Thyroid gland (tissue), 4 donors: ENCODE data around the gene KCTD4. TPM values are rescaled to one million over a fixed set of nuclear protein-coding genes. Genes with fewer than 3 reads are reported as not detected.

Experiments used
- DNase-seq, 2 donors: peaks; one replicate each; pipeline ENCODE4 v3.0.0-alpha.2; 2019
- H3K27ac ChIP-seq, 3 donors: fragments of 200-600 bp; sonication (generic); 1 replicate in 2 of 3; 2 replicates in 1 of 3; pipeline ENCODE4 v1.5.1; 2016 to 2019; ENCODE audit warnings: mild to moderate bottlenecking in 1 of 3, moderate library complexity in 1 of 3
- H3K27me3 ChIP-seq: fragments of 200-600 bp; sonication (generic); one replicate; pipeline ENCODE4 v1.5.1; 2019
- H3K36me3 ChIP-seq, 2 donors: fragments of 200-600 bp; sonication (generic); one replicate each; pipeline ENCODE4 v1.5.1; 2016 to 2019
- H3K4me1 ChIP-seq, 2 donors: fragments of 200-600 bp; sonication (generic); one replicate each; pipeline ENCODE4 v1.5.1; 2017 to 2019
- H3K4me3 ChIP-seq, 3 donors: fragments of 200-600 bp; sonication (generic); replicated peaks in 1 of 3; 1 replicate in 2 of 3; 2 replicates in 1 of 3; pipeline ENCODE4 v1.5.1; 2016; ENCODE audit warnings: mild to moderate bottlenecking in 1 of 3
- H3K9me3 ChIP-seq: fragments of 200-600 bp; sonication (generic); one replicate; pipeline ENCODE4 v1.5.1; 2017
- CTCF ChIP-seq, 6 experiments: fragments of 200-600 bp in 3 of 6; fragments of 450-650 bp in 3 of 6; sonication (generic) in 3 of 6; IDR thresholded peaks; one replicate each; pipeline ENCODE4 v1.5.1; 2016 to 2019; ENCODE audit warnings: antibody characterized with exemption in 6 of 6, mild to moderate bottlenecking in 2 of 6, inconsistent platforms in 1 of 6, moderate library complexity in 1 of 6
- POLR2A ChIP-seq, 2 donors: fragments of 450-650 bp; IDR thresholded peaks; one replicate each; pipeline ENCODE4 v1.6.1; 2017; ENCODE audit warnings: antibody characterized with exemption in 2 of 2, mild to moderate bottlenecking in 2 of 2, moderate library complexity in 1 of 2
- WGBS, 2 donors: methylation state at CpG; one replicate each; pipeline ENCODE4 v1.1.5; 2017; 5-methylcytosine and 5-hydroxymethylcytosine counted together
- intact Hi-C: fragments of 100-400 bp; cut with DNase I; formaldehyde crosslinking; loops from one replicate; pipeline ENCODE4 v1.15.1; 2023
- total RNA-seq, 4 donors: library from RNA; depleted of rRNA; stranded (reverse); fragments of >200 nt; gene quantifications; one replicate each; pipeline ENCODE4 v1.2.3, GENCODE V29; 2016

Gene KCTD4
- total RNA-seq, 4 donors from 2014 or later, result 0.11 TPM; not detected in 3

GRCh38 chr13:45198924-45199323 is 1.9 kb downstream of the KCTD4 start:
- Histone ChIP-seq H3K9me3 (no peaks in the 10 kb centered on the region), H3K4me3 (no peak overlapping the region), H3K27me3 (no peaks in the 10 kb centered on the region), H3K4me1 (peaks cover 13 to 17% of the 10 kb centered on the region in 2 donors), H3K36me3 (no peaks in the 10 kb centered on the region), H3K27ac (no peak overlapping the region)
- WGBS, 2 donors, result 87 to 93% methylated on average over 3 of the region's 3 CpGs
- intact Hi-C loops, result no loop called here
- TF ChIP-seq POLR2A (IDR thresholded peaks at IDR 0.05) (no peak), CTCF (IDR thresholded peaks at IDR 0.05) (no peak)
- DNase-seq, result no peak

DNA sequence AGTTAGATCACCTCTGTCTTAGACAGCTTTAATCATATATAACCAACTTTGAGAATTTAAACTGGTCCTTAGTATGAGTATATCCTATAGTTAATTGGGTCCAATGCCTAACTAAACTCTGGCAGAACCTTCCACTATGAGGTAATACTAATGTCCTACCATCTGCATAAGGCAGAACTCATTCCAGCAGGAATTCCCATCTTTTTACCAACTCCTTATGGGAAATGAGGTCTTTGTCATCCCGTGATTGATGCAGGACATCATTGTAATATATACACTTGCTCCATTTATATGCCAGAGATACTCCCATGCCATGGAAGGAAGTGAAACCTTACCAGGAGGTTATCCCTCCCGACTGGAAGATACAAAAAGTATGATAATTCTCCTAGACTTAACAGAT is 2.8 kb downstream of the KCTD4 start:
- H3K4me1 ChIP-seq, result peaks cover 13 to 17% of the 10 kb centered on the region in 2 donors
- no peak overlapping the region for H3K27ac ChIP-seq
- H3K27me3 ChIP-seq, result no peaks in the 10 kb centered on the region
- 94% methylated on average over 2 of the region's 2 CpGs for WGBS, 2 donors
- TF ChIP-seq CTCF (IDR thresholded peaks at IDR 0.05) (no peak), POLR2A (IDR thresholded peaks at IDR 0.05) (no peak)
- no peak overlapping the region for H3K4me3 ChIP-seq
- no peaks in the 10 kb centered on the region for H3K36me3 ChIP-seq
- H3K9me3 ChIP-seq, result no peaks in the 10 kb centered on the region
- DNase-seq, result no peak
- intact Hi-C loops, result no loop called here

- no peaks in the 10 kb centered on the region for H3K9me3 ChIP-seq
- peak in 1 of 2 donors; percentile 9 for DNase-seq
- no peak for TF ChIP-seq CTCF (IDR thresholded peaks at IDR 0.05)
- no peak for TF ChIP-seq POLR2A (IDR thresholded peaks at IDR 0.05)
- H3K27me3 ChIP-seq, result no peaks in the 10 kb centered on the region
- H3K36me3 ChIP-seq, result no peaks in the 10 kb centered on the region
- intact Hi-C loops, result no loop called here
- peak overlapping the region; percentile 53 to 61 (median 58) for H3K27ac ChIP-seq
- H3K4me3 ChIP-seq, result no peak overlapping the region
- 20 to 40% methylated on average over 1 of the region's 1 CpG for WGBS, 2 donors
- peaks cover 13 to 17% of the 10 kb centered on the region in 2 donors for H3K4me1 ChIP-seq
Observed at GRCh38 chr13:45196622-45197021, 4.2 kb downstream of the KCTD4 start.

DNA sequence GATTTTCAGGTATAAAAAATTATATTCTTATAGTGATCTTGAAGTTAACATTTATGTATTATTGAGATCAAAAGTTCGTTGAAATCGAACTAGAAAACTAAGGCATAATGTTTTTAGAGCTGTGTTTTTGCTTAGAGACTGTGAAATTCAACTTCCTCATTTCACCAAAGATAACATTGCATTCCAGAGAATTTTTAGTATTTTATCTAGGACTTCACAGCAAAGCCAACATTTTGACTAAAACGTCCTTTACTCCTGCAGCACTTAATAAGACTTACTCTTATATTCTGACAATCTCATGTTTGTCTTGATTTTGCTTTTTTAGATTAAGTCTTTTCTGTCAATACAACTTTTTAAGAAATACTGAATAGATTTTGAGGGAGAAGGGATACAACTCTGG is 4.7 kb downstream of the KCTD4 start:
- Histone ChIP-seq H3K27ac (peak overlapping the region; percentile 53 to 61 (median 58)), H3K4me1 (peaks cover 13 to 17% of the 10 kb centered on the region in 2 donors), H3K27me3 (no peaks in the 10 kb centered on the region), H3K4me3 (no peak overlapping the region), H3K9me3 (no peaks in the 10 kb centered on the region), H3K36me3 (no peaks in the 10 kb centered on the region)
- WGBS, 2 donors, result 28 to 35% methylated on average over 3 of the region's 3 CpGs
- intact Hi-C loops, result no loop called here
- TF ChIP-seq POLR2A (IDR thresholded peaks at IDR 0.05) (no peak), CTCF (IDR thresholded peaks at IDR 0.05) (no peak)
- no peak for DNase-seq

DNA sequence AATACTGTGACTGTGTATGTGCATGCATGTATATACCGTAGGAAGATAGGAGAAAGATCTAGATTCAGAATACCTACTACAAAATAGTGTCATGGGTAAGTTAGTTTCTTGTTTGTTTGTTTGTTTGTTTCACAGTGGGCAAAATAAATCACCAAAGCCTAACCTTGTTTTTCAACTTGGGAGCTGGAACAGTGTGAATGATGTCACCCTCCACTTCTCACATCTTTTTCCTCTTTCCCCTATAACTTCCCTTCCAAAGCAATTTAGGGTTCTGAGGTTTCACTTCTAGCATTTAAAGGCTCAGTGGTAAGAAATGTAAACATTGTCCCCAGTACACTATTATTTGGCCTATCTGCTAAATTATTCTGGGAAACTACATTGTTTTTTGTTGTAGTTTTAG is 5.4 kb downstream of the KCTD4 start:
- peak overlapping the region in 2 of 3 donors; percentile 53 to 61 for H3K27ac ChIP-seq
- DNase-seq, result no peak
- no peaks in the 10 kb centered on the region for H3K27me3 ChIP-seq
- no peaks in the 10 kb centered on the region for H3K36me3 ChIP-seq
- H3K4me1 ChIP-seq, result peaks cover 13 to 17% of the 10 kb centered on the region in 2 donors
- intact Hi-C loops, result no loop called here
- 97% methylated on average over 1 of the region's 1 CpG for WGBS, 2 donors
- TF ChIP-seq CTCF (IDR thresholded peaks at IDR 0.05) (no peak), POLR2A (IDR thresholded peaks at IDR 0.05) (no peak)
- H3K4me3 ChIP-seq, result no peak overlapping the region
- H3K9me3 ChIP-seq, result no peaks in the 10 kb centered on the region
